Glutamatergic neuron (in vitro differentiated cells): ENCODE data around the gene CAMK2A. TPM values are rescaled to one million over a fixed set of nuclear protein-coding genes. Genes with fewer than 3 reads are reported as not detected.

Experiments used
- DNase-seq: peaks from one replicate; pipeline ENCODE4 v3.0.0; 2022
- H3K27ac Mint-ChIP-seq: one replicate; pipeline ENCODE4 v1.8.0; 2020; ENCODE audit warnings: mild to moderate bottlenecking, mixed read lengths, inconsistent platforms; ENCODE audit not compliant: unreplicated experiment
- H3K27me3 Mint-ChIP-seq: one replicate; pipeline ENCODE4 v1.8.0; 2020; ENCODE audit warnings: mild to moderate bottlenecking, moderate library complexity, mixed read lengths, inconsistent platforms; ENCODE audit not compliant: unreplicated experiment
- H3K36me3 Mint-ChIP-seq: one replicate; pipeline ENCODE4 v1.8.0; 2020; ENCODE audit warnings: mild to moderate bottlenecking, mixed read lengths, inconsistent platforms; ENCODE audit not compliant: unreplicated experiment
- H3K4me1 Mint-ChIP-seq: one replicate; pipeline ENCODE4 v1.8.0; 2020; ENCODE audit warnings: mild to moderate bottlenecking, low read depth, mixed read lengths, inconsistent platforms; ENCODE audit not compliant: unreplicated experiment
- H3K4me3 Mint-ChIP-seq: one replicate; pipeline ENCODE4 v1.8.0; 2020; ENCODE audit warnings: mild to moderate bottlenecking, mixed read lengths, inconsistent platforms; ENCODE audit not compliant: unreplicated experiment
- H3K9me3 Mint-ChIP-seq: one replicate; pipeline ENCODE4 v1.8.0; 2020; ENCODE audit warnings: mild to moderate bottlenecking, moderate library complexity, mixed read lengths, inconsistent platforms; ENCODE audit not compliant: unreplicated experiment
- total RNA-seq: library from RNA; stranded (reverse); fragmentation: NEBNext Ultra II Directional; extraction: Animal tissue kit (Norgen Biotek cat#: 25700); gene quantifications from one replicate; pipeline ENCODE4 v1.2.1, GENCODE V29; 2021; ENCODE audit not compliant: unreplicated experiment
- TF ChIP-seq, protein P1 (sequence below): fragments of 200-600 bp; sonication (generic); IDR thresholded peaks from one replicate; pipeline ENCODE4 v1.5.0; 2021; ENCODE audit not compliant: partially characterized antibody, unreplicated experiment

Gene CAMK2A
- total RNA-seq, 1 donor from 2014 or later, result 1.1 TPM

DNA sequence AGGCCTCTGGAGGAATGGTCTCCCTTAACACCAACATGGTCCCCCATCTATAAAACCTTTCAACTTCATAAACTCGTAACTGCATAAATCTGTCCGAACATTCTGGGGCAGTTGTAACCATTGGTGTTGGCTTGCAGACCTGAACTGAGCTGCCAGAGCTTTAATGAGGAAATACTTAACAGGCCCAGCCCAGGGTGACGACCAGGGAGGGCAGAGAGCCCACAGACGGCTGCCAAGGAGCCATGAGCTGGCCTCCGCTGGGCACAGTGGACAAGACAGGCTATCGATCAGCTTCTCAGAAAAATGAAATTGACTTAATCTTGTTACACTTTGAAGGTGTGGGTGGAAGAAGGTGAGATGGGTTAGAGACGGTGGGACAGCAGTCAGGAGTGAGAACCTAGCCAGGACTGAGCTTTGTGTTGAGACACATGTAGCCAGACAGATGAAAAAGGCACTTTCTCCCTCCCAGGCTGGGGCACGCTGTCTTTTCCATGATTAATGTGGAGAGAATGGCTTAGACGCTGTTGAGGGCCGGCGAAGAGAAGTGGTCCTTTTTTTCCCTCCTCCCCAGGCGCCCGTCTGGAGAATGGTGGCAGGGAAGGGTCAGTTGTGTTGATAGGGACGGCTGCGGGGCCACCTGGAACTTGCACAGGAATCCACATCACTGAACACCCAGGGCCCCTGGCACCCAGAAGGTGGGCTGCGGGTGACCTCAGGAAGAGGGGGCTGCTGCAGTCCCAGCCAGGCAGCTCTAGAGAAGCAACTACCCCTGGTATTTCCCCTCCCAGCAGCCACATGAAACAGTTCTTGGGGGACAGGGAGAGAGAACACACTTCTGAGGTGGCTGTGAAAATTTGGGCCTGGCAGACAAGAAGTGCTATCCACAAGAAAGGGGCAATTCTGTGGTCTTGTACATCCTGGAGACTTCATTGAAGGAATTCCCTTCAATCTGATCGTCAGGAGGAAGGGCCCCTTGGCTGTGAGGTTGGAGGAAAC lies 40.6 kb upstream of the CAMK2A start:
- H3K27ac Mint-ChIP-seq, result no peak overlapping the region
- DNase-seq, result no peak
- H3K27me3 Mint-ChIP-seq, result peaks cover 7% of the 10 kb centered on the region
- TF ChIP-seq, protein P1, sequence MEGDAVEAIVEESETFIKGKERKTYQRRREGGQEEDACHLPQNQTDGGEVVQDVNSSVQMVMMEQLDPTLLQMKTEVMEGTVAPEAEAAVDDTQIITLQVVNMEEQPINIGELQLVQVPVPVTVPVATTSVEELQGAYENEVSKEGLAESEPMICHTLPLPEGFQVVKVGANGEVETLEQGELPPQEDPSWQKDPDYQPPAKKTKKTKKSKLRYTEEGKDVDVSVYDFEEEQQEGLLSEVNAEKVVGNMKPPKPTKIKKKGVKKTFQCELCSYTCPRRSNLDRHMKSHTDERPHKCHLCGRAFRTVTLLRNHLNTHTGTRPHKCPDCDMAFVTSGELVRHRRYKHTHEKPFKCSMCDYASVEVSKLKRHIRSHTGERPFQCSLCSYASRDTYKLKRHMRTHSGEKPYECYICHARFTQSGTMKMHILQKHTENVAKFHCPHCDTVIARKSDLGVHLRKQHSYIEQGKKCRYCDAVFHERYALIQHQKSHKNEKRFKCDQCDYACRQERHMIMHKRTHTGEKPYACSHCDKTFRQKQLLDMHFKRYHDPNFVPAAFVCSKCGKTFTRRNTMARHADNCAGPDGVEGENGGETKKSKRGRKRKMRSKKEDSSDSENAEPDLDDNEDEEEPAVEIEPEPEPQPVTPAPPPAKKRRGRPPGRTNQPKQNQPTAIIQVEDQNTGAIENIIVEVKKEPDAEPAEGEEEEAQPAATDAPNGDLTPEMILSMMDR, result no peak
- no peaks in the 10 kb centered on the region for H3K36me3 Mint-ChIP-seq
- H3K4me1 Mint-ChIP-seq, result peaks cover 14% of the 10 kb centered on the region
- peaks cover 4% of the 10 kb centered on the region for H3K9me3 Mint-ChIP-seq
- no peak overlapping the region for H3K4me3 Mint-ChIP-seq

DNA sequence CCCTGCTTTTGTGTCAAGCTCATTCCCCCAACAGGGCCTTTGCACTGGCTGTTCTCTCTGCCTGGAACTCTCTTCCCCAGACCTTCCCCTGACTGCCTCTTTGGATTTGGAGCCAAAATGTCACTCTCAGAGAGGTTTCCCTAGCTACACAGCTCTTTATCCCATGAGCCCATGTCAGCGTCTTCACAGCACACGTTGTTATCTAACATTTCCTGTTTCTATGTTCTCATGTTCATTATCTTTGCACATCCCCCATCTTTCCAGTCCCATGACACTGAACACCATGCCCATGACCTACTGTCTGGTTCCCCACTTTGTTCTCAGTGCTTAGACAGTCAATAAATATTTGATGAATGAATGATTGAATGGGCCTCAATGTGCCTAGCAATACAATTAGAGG lies 39.5 kb upstream of the CAMK2A start:
- H3K9me3 Mint-ChIP-seq, result peaks cover 6% of the 10 kb centered on the region
- TF ChIP-seq, protein P1, result no peak
- H3K27me3 Mint-ChIP-seq, result peaks cover 7% of the 10 kb centered on the region
- H3K4me3 Mint-ChIP-seq, result peak overlapping the region; percentile 0
- no peaks in the 10 kb centered on the region for H3K36me3 Mint-ChIP-seq
- H3K4me1 Mint-ChIP-seq, result peaks cover 14% of the 10 kb centered on the region
- no peak for DNase-seq
- no peak overlapping the region for H3K27ac Mint-ChIP-seq

DNA sequence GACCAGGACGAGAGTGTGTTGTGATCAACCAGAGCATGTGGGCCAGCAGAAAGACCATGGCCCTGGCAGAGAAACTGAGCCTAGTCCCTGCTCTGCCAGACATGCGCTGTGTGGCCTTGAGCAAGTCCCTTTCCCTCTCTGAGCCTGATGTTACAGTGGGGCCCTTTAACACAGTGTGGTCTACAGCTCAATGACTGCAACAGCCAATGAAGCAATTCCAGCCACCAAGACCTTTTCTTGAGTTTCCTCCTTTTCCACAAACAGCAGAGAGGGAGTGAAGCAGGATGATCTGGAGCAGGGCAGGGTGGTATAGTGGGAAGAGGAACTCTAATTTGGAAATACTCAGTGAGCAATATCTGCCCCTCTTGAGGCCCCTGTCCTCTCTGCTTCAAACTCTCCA lies 38.9 kb upstream of the CAMK2A start:
- peaks cover 14% of the 10 kb centered on the region for H3K4me1 Mint-ChIP-seq
- no peak for DNase-seq
- peaks cover 6% of the 10 kb centered on the region for H3K27me3 Mint-ChIP-seq
- no peaks in the 10 kb centered on the region for H3K36me3 Mint-ChIP-seq
- no peak overlapping the region for H3K4me3 Mint-ChIP-seq
- TF ChIP-seq, protein P1, result no peak
- H3K9me3 Mint-ChIP-seq, result peaks cover 6% of the 10 kb centered on the region
- H3K27ac Mint-ChIP-seq, result no peak overlapping the region

DNA sequence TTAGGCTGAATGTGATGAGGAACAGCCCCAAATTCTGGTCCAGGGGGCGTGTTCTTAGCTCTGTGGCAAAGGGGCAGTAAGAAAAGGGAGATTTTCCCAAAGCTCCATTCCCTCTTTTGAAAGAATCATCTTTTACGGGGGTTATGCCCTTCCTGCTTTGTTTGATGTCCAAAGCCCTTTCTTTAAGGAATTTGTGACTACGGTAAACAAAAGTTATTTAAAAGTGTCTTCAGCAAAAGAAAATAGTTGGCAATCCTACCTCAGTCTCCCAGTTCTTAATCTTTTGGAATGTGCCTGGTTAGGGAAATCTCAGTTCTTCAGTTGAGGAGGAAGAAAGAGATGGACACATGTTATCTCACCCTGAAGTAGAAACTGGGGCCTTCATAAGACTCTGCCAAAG lies 37.6 kb upstream of the CAMK2A start:
- H3K9me3 Mint-ChIP-seq, result peaks cover 6% of the 10 kb centered on the region
- DNase-seq, result no peak
- TF ChIP-seq, protein P1, result no peak
- no peak overlapping the region for H3K4me3 Mint-ChIP-seq
- H3K4me1 Mint-ChIP-seq, result peaks cover 14% of the 10 kb centered on the region
- H3K27ac Mint-ChIP-seq, result no peak overlapping the region
- H3K27me3 Mint-ChIP-seq, result peaks cover 5% of the 10 kb centered on the region
- no peaks in the 10 kb centered on the region for H3K36me3 Mint-ChIP-seq

DNA sequence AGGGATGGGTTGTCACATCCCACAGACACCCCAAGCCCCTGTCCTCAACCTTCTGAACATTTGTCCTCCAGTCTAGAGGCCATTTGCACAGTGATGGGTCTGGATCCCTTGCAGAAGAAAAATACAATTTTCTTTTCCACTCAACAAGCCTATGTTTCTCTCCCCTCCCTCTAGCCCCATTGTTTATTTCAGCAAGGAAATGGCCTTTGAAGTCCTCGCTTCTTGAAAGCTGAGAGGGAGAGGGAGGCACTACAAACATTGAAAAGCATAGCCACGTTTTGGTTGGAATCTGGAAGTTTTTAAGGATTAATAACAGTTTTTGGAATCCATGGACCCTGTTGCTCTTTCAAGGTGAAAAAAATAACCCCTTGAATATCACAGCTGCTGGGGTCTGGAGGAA lies 37.1 kb upstream of the CAMK2A start:
- Mint-ChIP-seq H3K4me1 (peaks cover 10% of the 10 kb centered on the region), H3K9me3 (peaks cover 6% of the 10 kb centered on the region), H3K36me3 (peaks cover under 1% of the 10 kb centered on the region), H3K27ac (no peak overlapping the region), H3K4me3 (no peak overlapping the region), H3K27me3 (peaks cover 5% of the 10 kb centered on the region)
- TF ChIP-seq, protein P1, result no peak
- no peak for DNase-seq
